ENCODE data around the gene CAMTA1. TPM values are rescaled to one million over a fixed set of nuclear protein-coding genes. Genes with fewer than 3 reads are reported as not detected.

Gene CAMTA1
- total RNA-seq, 1 donor from 2014 or later = 268 TPM

DNA sequence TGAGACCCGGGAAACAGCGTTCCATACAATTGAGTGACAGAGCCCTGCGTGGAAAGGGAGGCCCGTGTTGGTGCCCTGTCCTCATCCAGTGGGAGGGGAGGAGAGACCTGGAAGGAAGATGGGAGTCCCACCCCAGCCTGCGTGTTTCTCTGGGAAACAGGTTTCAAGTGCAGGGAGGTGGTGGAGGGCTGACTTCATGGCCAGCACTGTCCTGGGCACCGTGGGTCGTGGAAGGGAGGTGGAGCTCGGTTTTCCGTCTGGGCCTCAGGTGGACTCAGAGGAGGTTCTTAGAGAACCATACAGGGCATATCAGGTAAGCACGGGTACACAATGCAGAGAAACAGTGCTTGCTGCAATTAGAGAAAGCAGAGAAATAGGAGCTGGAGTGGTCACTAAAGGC lies 222.6 kb downstream of the CAMTA1 start:
- H3K9me3 ChIP-seq (ENCODE audit: low read depth) = no peaks in the 10 kb centered on the region
- no peaks in the 10 kb centered on the region for H3K36me3 Mint-ChIP-seq
- DNase-seq (ENCODE audit: low spot score) = no peak
- peaks cover 4% of the 10 kb centered on the region for H4K20me1 ChIP-seq (ENCODE audit: low read depth)
- H3K4me1 Mint-ChIP-seq = no peaks in the 10 kb centered on the region
- H2AFZ ChIP-seq (replicated peaks) = no peak overlapping the region
- no peaks in the 10 kb centered on the region for H3K27me3 ChIP-seq
- H3K4me3 ChIP-seq = no peak overlapping the region
- no peaks in the 10 kb centered on the region for H3K4me1 ChIP-seq
- no peak overlapping the region for H3K9ac ChIP-seq
- H3K27me3 Mint-ChIP-seq (ENCODE audit: insufficient read depth, low read depth) = peaks cover 5% of the 10 kb centered on the region
- TF ChIP-seq, protein P1, sequence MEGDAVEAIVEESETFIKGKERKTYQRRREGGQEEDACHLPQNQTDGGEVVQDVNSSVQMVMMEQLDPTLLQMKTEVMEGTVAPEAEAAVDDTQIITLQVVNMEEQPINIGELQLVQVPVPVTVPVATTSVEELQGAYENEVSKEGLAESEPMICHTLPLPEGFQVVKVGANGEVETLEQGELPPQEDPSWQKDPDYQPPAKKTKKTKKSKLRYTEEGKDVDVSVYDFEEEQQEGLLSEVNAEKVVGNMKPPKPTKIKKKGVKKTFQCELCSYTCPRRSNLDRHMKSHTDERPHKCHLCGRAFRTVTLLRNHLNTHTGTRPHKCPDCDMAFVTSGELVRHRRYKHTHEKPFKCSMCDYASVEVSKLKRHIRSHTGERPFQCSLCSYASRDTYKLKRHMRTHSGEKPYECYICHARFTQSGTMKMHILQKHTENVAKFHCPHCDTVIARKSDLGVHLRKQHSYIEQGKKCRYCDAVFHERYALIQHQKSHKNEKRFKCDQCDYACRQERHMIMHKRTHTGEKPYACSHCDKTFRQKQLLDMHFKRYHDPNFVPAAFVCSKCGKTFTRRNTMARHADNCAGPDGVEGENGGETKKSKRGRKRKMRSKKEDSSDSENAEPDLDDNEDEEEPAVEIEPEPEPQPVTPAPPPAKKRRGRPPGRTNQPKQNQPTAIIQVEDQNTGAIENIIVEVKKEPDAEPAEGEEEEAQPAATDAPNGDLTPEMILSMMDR (IDR thresholded peaks at IDR 0.05) = no peak
- TF ChIP-seq EZH2phosphoT487 (IDR thresholded peaks at IDR 0.05) (no peak), EZH2 (IDR thresholded peaks at IDR 0.05) (no peak)
- no peaks in the 10 kb centered on the region for H3K79me2 ChIP-seq (ENCODE audit: low read depth)
- no peak overlapping the region for H3K27ac Mint-ChIP-seq
- H3K27ac ChIP-seq = no peak overlapping the region
- H3K36me3 ChIP-seq = no peaks in the 10 kb centered on the region
- H3K4me2 ChIP-seq = no peak overlapping the region
- no peak overlapping the region for H3K4me3 Mint-ChIP-seq
- H3F3A ChIP-seq (ENCODE audit: low read depth) = no peaks in the 10 kb centered on the region
- no peaks in the 10 kb centered on the region for H3K9me3 Mint-ChIP-seq

DNA sequence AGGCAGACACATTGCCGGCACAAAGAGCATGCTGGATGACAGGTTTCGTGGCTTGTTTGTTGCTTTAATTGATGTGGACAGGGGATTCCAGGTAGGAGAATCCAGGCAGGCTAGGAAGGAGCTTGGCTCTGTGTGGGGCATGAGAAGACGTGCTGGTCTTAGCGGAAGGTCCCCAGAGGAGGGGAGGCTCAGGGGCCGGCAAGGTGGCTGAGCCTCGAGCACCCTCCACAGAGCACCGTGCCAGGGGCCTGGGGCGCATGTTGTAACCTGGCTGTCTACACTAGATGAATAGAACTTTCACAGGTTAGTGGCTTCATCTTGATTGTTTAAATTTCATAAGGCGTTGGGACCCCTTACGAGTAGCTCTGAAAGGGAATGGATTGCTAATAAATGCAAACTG lies 223.1 kb downstream of the CAMTA1 start:
- H2AFZ ChIP-seq (replicated peaks) = no peak overlapping the region
- H3K9me3 Mint-ChIP-seq = no peaks in the 10 kb centered on the region
- no peak overlapping the region for H3K27ac Mint-ChIP-seq
- no peak overlapping the region for H3K27ac ChIP-seq
- no peaks in the 10 kb centered on the region for H3K4me1 ChIP-seq
- H3K4me1 Mint-ChIP-seq = no peaks in the 10 kb centered on the region
- no peak overlapping the region for H3K9ac ChIP-seq
- no peaks in the 10 kb centered on the region for H3K36me3 Mint-ChIP-seq
- H3K4me3 Mint-ChIP-seq = no peak overlapping the region
- H3K36me3 ChIP-seq = no peaks in the 10 kb centered on the region
- H3K9me3 ChIP-seq (ENCODE audit: low read depth) = no peaks in the 10 kb centered on the region
- no peak for TF ChIP-seq EZH2 (IDR thresholded peaks at IDR 0.05)
- TF ChIP-seq EZH2phosphoT487 (IDR thresholded peaks at IDR 0.05) = no peak
- TF ChIP-seq, protein P1 (IDR thresholded peaks at IDR 0.05) = no peak
- peaks cover 5% of the 10 kb centered on the region for H3K27me3 Mint-ChIP-seq (ENCODE audit: insufficient read depth, low read depth)
- no peak overlapping the region for H3K4me2 ChIP-seq
- H4K20me1 ChIP-seq (ENCODE audit: low read depth) = no peaks in the 10 kb centered on the region
- H3K27me3 ChIP-seq = no peaks in the 10 kb centered on the region
- DNase-seq (ENCODE audit: low spot score) = no peak
- H3K4me3 ChIP-seq = no peak overlapping the region
- H3F3A ChIP-seq (ENCODE audit: low read depth) = no peaks in the 10 kb centered on the region
- no peaks in the 10 kb centered on the region for H3K79me2 ChIP-seq (ENCODE audit: low read depth)

DNA sequence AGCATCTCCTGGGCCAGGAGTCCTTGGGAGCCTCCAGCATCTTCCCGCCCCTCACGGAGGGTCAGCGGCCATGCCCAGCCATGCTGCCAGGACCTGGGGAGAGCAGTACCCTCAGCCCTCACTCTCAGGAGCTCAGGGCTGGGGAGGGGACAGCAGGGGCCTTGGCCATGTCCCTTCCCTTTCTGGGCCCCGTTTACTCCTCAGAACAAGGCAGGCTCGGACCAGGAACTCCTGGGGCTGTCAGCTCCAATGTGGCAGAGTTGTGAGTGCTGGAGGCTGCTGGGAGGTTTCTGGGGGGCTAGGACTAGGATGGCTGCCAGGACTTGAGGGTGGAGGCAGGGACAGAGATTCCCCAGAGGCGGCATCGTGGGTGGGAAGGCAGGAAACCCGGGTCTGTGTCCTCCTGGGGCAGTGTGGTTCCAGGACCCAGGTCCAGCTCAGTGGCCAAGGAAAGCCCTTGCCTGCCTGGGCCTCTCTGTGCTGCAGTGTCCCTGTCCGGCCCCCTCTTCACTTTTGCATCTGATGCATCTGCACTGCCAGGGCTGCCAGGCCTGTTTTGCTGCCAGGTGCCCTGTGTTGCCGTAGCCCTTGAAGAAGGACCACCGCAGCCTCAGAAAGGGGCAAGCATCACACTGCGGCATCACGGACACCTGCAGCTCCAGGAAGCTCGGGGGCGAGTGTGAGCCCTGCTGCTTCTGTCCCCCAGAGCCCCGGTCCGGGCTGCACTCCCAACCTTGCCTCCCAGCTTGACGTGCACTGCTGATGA lies 223.9 kb downstream of the CAMTA1 start:
- Mint-ChIP-seq H3K4me3 (no peak overlapping the region), H3K4me1 (no peaks in the 10 kb centered on the region), H3K36me3 (no peaks in the 10 kb centered on the region), H3K27ac (no peak overlapping the region), H3K9me3 (no peaks in the 10 kb centered on the region), H3K27me3 (ENCODE audit: insufficient read depth, low read depth) (peaks cover 5% of the 10 kb centered on the region)
- H3K36me3 ChIP-seq = no peaks in the 10 kb centered on the region
- no peak overlapping the region for H3K27ac ChIP-seq
- no peak overlapping the region for H3K9ac ChIP-seq
- TF ChIP-seq EZH2phosphoT487 (IDR thresholded peaks at IDR 0.05) (no peak), EZH2 (IDR thresholded peaks at IDR 0.05) (no peak)
- TF ChIP-seq, protein P1 (IDR thresholded peaks at IDR 0.05) = no peak
- no peaks in the 10 kb centered on the region for H3K4me1 ChIP-seq
- no peaks in the 10 kb centered on the region for H3K9me3 ChIP-seq (ENCODE audit: low read depth)
- H3K79me2 ChIP-seq (ENCODE audit: low read depth) = no peaks in the 10 kb centered on the region
- no peak for DNase-seq (ENCODE audit: low spot score)
- no peak overlapping the region for H3K4me2 ChIP-seq
- H3K27me3 ChIP-seq = no peaks in the 10 kb centered on the region
- no peaks in the 10 kb centered on the region for H4K20me1 ChIP-seq (ENCODE audit: low read depth)
- no peaks in the 10 kb centered on the region for H3F3A ChIP-seq (ENCODE audit: low read depth)
- no peak overlapping the region for H2AFZ ChIP-seq (replicated peaks)
- H3K4me3 ChIP-seq = no peak overlapping the region

Measured in neural progenitor cell (in vitro differentiated cells).